GM04503 (cell line): Measurements from ENCODE around the gene CKLF.
"Not testable (repeated sequence)": the region's sequence is repeated elsewhere in the genome, so short reads cannot be mapped to it uniquely, and the experiment has no call there.

Source experiments
- DNase-seq: peaks from one replicate; pipeline ENCODE4 v3.0.0-alpha.2; 2012; ENCODE audit warnings: low read depth

The CKLF gene

GRCh38 chr16:66599726-66600125 is 47.4 kb downstream of the CKLF start:
- DNase-seq = no peak

GRCh38 chr16:66600477-66600876 is 48.1 kb downstream of the CKLF start:
- no peak for DNase-seq

GRCh38 chr16:66601471-66601870 is 49.1 kb downstream of the CKLF start:
- DNase-seq = no peak

GRCh38 chr16:66603537-66604375 is 51.4 kb downstream of the CKLF start:
- no peak for DNase-seq

GRCh38 chr16:66604376-66605176 is 52.2 kb downstream of the CKLF start, which contains the start of gene CMTM3:
Gene CMTM3 (plus strand): TSS chr16:66604704. CDS start chr16:66604806, 102 bp downstream.
- no peak for DNase-seq

GRCh38 chr16:66605177-66605978 is 53.0 kb downstream of the CKLF start:
- no peak for DNase-seq

GRCh38 chr16:66605979-66606751 is 53.8 kb downstream of the CKLF start:
- no peak for DNase-seq

GRCh38 chr16:66608241-66609138 is 56.1 kb downstream of the CKLF start:
- DNase-seq = peak; percentile 34

- DNase-seq = no peak
Observed at GRCh38 chr16:66609139-66609510, 56.7 kb downstream of the CKLF start.

GRCh38 chr16:66610111-66610820 is 57.9 kb downstream of the CKLF start:
- no peak for DNase-seq

- DNase-seq = not testable (repeated sequence)
Observed at GRCh38 chr16:66611911-66612310, 59.5 kb downstream of the CKLF start.

GRCh38 chr16:66612422-66612821 is 60.0 kb downstream of the CKLF start:
- DNase-seq = no peak

- DNase-seq = no peak
Observed at GRCh38 chr16:66614161-66614802, 61.9 kb downstream of the CKLF start.
